NCI-H1048 (cell line): ENCODE results near the gene C1orf21.

Experiments used
- DNase-seq: peaks from one replicate; lab custom pipeline; 2025; lab: John Stamatoyannopoulos, UW

The C1orf21 gene

GRCh38 chr1:184412472-184412871 lies 25.6 kb downstream of the C1orf21 start:
- DNase-seq = no peak

GRCh38 chr1:184416481-184416880 lies 29.7 kb downstream of the C1orf21 start:
- no peak for DNase-seq

DNA sequence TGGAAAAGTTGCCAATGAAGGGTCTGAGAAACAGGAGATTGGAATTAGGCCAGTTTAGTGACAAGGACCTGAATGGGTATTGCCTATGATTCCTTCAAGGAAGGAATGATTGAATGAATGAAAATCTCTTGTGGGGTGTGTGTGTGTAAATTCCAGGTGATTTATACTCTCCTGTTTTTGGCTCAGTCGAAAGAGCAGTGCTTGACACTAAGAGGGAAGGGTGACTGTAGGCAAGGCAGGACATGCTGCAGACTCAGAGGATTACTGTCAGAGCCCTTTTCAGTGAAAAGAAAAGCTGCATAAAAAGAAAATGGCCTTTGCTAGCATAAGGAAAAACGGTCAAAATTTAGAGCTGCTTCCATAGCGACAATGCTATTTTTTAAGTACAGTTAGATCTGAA lies 30.1 kb downstream of the C1orf21 start:
- no peak for DNase-seq

- no peak for DNase-seq
Observed at GRCh38 chr1:184417916-184418315, 31.1 kb downstream of the C1orf21 start.

DNA sequence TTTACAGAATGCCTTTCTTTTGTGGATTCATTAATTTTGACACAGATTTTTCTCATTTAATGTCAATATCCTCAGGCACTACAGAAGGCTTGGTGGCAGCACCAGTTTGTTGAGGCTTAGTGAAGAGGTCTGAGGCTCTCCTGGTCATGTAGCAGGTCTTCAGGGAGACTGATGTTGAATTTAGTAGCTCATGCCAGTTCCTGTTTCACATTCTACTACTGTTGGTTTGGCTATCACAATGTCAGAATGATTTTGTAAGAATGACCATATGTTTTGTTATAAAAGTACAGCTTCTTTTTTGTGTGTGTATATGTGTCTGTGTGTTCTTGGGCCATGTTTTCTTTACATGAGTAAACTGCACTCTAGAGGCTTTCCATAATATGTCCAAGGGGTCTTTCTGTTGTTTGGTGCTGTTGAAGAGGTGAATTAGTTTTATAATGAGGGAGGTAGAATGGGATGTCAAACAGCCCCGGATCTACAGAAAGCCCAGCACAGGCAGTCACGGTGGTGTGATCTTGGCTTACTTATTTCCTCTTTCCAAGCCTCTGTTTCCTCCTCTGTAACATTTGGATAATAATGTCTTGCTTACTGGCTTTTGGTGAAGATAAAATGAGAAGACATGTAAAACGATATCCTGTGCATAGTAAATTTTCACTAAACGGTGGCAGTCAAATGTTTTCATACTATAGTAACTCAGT lies 32.0 kb downstream of the C1orf21 start:
- DNase-seq = no peak

DNA sequence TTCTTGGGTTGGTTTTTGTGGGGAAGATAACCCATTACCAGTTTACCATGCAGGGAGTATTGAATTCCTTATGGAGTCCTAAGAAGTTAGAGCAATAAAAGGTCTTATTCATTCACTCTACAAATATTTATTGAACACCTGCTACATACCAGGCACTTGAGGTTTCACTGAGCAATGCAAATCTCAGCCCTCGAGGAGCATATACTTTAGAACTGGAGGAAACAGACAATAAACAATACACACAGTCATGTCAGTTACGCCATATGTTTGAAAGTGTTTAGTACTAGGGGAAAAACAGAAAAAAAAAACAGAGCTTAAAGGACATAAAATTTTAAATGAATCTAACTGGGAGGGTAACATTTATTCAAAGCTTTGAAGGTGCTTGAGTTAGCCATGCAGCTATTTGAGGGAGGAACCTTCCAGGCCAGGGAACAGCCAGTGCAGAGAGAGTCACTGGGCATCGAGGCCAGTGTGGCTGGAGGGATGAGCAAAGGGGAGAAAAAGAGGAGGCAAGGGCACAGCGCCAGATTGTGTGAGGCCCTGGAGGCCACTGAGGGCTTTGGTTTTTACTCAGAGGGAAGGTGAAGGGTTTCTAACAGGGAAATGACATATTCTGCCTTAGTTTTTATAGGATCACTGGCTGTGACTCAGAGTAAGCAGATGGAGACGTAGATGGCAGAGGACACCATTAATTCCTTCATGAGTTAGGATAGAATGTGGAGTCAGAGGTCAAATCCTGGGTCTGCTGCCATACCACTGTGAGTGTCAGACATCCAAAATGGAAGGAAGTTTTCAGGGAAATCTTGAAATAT lies 32.7 kb downstream of the C1orf21 start:
- peak; percentile 72 for DNase-seq

GRCh38 chr1:184422490-184423233 lies 35.8 kb downstream of the C1orf21 start:
- no peak for DNase-seq

DNA sequence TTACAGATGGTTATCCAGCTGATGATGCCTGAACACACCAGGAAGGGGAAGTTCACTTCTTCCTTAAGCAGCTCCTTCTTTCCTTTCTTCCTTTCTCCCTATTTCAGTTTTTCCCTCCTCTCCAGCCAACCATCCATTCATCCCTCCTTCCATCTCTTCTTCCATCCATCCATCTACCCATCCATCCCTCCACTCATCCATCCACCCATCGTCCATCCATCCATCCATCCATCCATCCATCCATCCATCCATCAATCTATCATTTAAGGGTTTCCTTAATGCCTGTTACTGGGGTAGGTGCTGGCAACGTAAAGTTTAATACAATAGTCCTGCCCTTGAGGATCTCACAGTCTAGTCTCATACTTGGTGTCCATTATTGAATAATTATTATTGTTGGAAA lies 36.8 kb downstream of the C1orf21 start:
- no peak for DNase-seq

DNA sequence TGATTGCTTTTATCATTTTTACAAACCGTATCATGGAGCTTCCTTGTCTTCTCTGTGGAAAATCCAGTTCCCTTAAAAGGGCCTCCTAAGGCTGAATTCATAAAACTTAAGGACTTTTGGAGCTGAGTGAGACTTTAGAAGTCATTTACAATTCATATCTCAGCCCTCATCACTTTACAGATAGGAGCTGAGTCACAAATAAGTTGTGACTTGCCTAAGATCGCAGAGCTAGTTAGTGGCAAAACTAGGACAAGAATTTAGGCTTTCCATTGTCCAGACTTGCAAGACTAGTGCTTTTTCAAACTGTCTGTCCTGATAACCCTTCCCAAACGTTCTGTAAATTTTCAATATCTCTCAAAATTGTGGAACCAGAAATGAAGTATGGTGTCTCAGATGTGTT lies 37.3 kb downstream of the C1orf21 start:
- no peak for DNase-seq

GRCh38 chr1:184424945-184425344 lies 38.1 kb downstream of the C1orf21 start:
- DNase-seq = no peak

DNA sequence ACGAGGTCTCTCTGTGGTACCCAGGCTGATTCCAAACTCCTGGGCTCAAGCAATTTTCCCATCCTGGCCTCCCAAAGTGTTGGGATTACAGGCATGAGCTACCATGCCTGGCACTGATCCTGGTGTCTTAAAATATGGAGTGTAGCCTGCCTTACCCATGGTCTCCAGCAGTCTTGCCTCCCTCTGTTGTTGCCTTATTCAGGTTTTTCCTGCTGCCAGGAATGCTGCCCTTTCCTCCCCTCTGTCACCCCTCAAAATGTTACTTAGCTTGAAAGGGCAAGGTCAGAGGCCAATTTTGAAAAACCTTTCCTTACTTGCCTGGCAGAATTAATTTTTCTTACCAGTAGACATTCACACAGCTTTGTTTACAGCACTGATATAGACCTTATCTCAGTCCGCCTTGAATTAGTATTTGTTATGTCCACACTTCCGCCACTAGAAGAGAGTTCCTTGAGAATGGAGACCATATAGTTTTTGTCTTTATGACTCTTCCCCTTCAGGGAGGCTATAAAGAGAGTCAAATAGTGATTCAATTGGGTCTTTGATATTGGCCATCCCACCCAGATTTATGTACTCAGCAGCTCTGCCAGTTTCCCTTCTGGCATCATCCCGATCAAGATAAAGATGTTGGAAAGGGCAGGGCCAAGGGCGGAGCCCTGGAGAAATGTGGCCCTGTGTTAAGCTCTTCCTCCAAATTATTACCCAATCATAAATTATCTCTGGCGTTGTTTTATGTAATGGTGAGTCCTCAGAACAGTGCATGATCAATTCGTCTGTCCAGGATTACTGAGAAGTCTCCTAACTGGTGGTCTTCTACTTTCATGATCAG lies 38.8 kb downstream of the C1orf21 start:
- no peak for DNase-seq

- DNase-seq = no peak
Observed at GRCh38 chr1:184426278-184426674, 39.4 kb downstream of the C1orf21 start.

GRCh38 chr1:184427722-184428121 lies 40.9 kb downstream of the C1orf21 start:
- DNase-seq = no peak

GRCh38 chr1:184428604-184429003 lies 41.8 kb downstream of the C1orf21 start:
- no peak for DNase-seq

DNA sequence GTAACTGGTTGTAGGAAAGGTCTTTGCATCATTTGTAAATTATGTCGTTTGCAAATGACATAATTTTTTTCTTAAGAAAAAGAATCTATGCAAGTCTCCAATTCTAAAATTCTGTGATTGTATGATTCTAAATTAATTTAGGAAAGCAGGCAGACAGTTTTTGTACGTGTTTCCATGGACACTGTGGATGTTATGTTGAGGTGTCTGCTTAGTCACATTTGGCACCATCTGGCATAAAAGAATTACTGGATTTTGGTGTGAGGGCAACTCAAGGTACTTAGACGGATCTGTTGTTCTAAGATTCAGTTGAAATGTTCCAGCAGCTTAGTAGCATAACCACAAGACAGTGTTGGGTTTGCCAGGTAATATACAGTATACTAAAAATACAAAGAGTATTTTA lies 42.5 kb downstream of the C1orf21 start:
- no peak for DNase-seq

DNA sequence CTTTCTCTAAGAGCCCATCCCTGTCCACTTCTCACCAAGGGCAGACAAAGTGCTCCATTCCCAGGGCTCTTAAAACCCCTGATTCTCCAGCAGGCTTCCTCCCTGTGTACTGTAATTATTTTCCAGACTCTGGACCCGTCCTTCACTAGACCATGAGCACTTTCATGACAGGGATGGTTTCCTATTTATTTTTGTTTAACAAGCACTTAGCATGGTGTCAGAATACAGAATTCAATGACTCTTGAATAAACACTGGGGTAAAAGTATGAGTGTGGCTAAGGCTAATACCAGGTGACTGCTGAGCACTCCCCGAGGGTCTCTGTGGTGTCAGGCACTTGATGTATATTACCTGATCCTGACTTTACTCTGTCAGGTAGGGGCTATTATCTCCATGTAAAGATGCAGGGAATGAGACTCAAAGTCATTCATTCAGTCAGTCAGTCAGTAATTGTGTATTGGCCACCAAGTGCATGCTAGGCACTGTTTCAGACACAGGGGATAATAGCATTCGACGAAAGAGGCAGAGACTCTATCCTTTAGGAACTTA lies 47.2 kb downstream of the C1orf21 start:
- DNase-seq = no peak

- DNase-seq = no peak
Observed at GRCh38 chr1:184437291-184437690, 50.5 kb downstream of the C1orf21 start.

DNA sequence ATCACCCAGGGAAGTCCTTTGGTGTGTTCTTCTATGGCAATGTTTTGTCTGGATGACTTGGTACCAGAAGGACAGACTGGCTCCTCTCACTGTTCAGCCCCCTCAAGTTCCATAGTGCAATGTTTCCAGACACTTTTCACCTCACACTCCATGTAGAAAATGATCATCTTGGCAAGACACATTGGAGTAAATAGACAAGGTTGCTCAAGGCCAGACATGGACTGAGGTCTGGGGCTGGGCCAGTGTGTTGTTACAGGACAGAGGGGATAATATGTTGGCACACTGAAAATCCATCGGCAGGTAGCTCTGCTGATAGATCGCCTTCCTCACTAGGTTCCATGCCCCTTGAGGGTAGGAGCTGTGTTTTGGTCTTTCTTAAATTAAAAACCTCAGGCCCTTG lies 51.5 kb downstream of the C1orf21 start:
- DNase-seq = no peak

DNA sequence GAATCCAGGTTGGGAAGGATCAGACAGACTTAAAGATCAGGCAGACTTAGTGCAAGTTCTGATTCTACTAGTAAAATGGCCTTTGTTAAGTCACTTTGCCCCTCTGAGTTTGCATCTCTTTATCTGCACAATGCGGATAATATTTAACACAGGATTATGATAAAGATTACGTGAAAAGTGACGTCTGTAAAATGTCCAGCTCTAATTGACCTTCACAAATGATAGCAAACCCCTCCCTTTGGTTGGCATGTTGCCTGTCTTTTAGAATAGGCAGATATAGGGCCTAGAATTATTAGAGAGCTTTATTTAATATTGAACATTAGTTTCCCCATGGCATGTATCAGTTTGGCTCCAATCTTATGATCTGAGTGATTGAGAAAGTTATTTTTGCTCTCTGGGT lies 55.4 kb downstream of the C1orf21 start:
- DNase-seq = no peak

DNA sequence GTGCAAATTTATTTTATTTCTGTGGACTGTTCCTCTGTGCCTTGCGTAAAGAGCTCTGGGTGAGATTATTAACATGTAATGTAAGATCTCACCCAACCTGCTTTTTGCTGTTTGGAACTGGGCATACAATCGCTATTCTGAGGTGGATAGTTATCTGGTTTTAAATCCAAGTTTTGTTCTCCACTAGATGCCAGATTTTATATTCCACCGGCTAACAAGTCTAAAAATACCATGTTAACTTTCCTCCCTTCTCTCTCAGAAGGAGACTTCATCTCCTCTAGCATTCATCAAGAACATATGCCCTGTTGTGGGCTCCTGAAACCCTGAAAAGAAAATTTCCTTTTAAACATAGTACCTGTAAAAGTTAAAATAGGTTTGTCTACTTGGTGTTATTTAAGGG lies 56.4 kb downstream of the C1orf21 start:
- no peak for DNase-seq

- no peak for DNase-seq
Observed at GRCh38 chr1:184443624-184444023, 56.8 kb downstream of the C1orf21 start.

DNA sequence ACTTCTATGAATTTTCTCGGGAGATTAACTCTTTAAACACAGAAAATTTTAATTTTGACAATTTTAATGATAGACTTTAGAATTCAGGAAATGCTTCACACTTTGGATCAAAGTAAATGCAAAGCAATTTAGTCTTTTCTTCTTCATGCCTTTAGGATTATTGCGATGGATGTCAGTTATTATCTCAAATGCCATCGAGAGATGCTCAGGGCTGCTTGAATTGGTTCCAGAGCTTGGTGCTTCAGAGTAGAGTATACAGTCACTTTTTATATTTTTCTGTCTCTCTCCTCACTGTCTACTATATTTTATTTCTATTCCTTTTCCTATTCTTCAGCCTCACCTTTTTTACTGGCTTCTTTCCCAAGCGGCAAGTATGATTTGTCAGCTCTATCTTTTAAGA lies 59.2 kb downstream of the C1orf21 start:
- no peak for DNase-seq
